HCT116 (cell line): ENCODE data around the gene MAPK8IP1. TPM values are rescaled to one million over a fixed set of nuclear protein-coding genes. Genes with fewer than 3 reads are reported as not detected.

Experiments
- ATAC-seq: fragments of 200-7000 bp; cut with Tn5 transposase; 2 replicates; pipeline ENCODE4 v1.9.1; 2020; ENCODE audit warnings: mild to moderate bottlenecking, moderate library complexity
- BruUV-seq: library from RNA; stranded (reverse); fragments of 400-500 nt; replicated peaks from 2 replicates; lab custom pipeline; 2021; lab: Mats Ljungman, UMichigan
- CTCF ChIA-PET: fragments of 300-600 bp; sonication (Branson Sonifier 250); formaldehyde crosslinking; loops from one replicate; lab custom pipeline; 2021; ENCODE audit warnings: antibody characterized with exemption; lab: Charles Lee
- POLR2A ChIA-PET: fragments of 300-600, 350-600 bp; sonication (Branson Sonifier 250); formaldehyde crosslinking; loops from one replicate; lab custom pipeline; 2021; ENCODE audit warnings: antibody characterized with exemption; lab: Charles Lee
- RAD21 ChIA-PET, 2 experiments: fragments of 300-600 bp; sonication (Branson Sonifier 250); formaldehyde crosslinking; loops; one replicate each; lab custom pipeline; 2023; ENCODE audit warnings: low total read pairs in 2 of 2; ENCODE audit not compliant: uncharacterized antibody in 2 of 2, unreplicated experiment in 2 of 2, low non-redundant PET in 1 of 2; lab: Charles Lee
- DNase-seq: peaks from one replicate; pipeline ENCODE4 v3.0.0-alpha.2; 2010; ENCODE audit warnings: low read depth, low spot score
- H2AFZ ChIP-seq: fragments of 200-600 bp; shearing (Covaris generic), sonication (generic); 2 replicates; pipeline ENCODE4 v1.6.1; 2017; ENCODE audit warnings: low read depth, mixed run types, mixed read lengths, antibody characterized with exemption, low read length; ENCODE audit not compliant: poor library complexity, severe bottlenecking
- H3K27ac ChIP-seq: 2 replicates; pipeline ENCODE4 v1.5.1; 2012; ENCODE audit warnings: low read depth, low read length
- H3K27me3 ChIP-seq: fragments of 200-600 bp; sonication (generic); 2 replicates; pipeline ENCODE4 v1.6.1; 2016; ENCODE audit warnings: mixed run types, low read length, mixed read lengths; ENCODE audit not compliant: insufficient read depth
- H3K36me3 ChIP-seq, 2 experiments: fragments of 200-500 bp in 1 of 2; fragments of 200-600 bp in 1 of 2; sonication (Bioruptor generic) in 1 of 2; sonication (generic) in 1 of 2; 2 replicates each; pipeline versions ENCODE4 v1.5.1 to v1.6.1; 2014 to 2016; ENCODE audit warnings: low read length in 2 of 2, inconsistent platforms in 1 of 2, mixed read lengths in 1 of 2, mixed run types in 1 of 2; ENCODE audit not compliant: insufficient read depth in 2 of 2, control insufficient read depth in 1 of 2
- H3K4me1 ChIP-seq, 2 experiments: fragments of 200-600 bp in 1 of 2; sonication (generic) in 1 of 2; 2 replicates each; pipeline versions ENCODE4 v1.5.1 to v1.6.1; 2012 to 2017; ENCODE audit warnings: low read length in 2 of 2, inconsistent platforms in 1 of 2, mild to moderate bottlenecking in 1 of 2, mixed read lengths in 1 of 2, mixed run types in 1 of 2, moderate library complexity in 1 of 2; ENCODE audit not compliant: insufficient read depth in 2 of 2, control insufficient read depth in 1 of 2
- H3K4me2 ChIP-seq: fragments of 200-600 bp; sonication (generic); 2 replicates; pipeline ENCODE4 v1.6.1; 2017; ENCODE audit warnings: mixed run types, low read length, mixed read lengths
- H3K4me3 ChIP-seq, 2 experiments: fragments of 200-600 bp in 1 of 2; sonication (generic) in 1 of 2; replicated peaks in 1 of 2; 2 replicates each; pipeline ENCODE4 v1.5.1; 2011 to 2016; ENCODE audit warnings: low read length in 2 of 2, control low read depth in 1 of 2, low read depth in 1 of 2, mild to moderate bottlenecking in 1 of 2, mixed read lengths in 1 of 2, mixed run types in 1 of 2
- H3K79me2 ChIP-seq: fragments of 200-600 bp; sonication (generic); 2 replicates; pipeline ENCODE4 v1.6.1; 2017; ENCODE audit warnings: mild to moderate bottlenecking, mixed run types, low read length, moderate library complexity, mixed read lengths; ENCODE audit not compliant: insufficient read depth
- H3K9ac ChIP-seq: fragments of 200-600 bp; sonication (generic); 2 replicates; pipeline ENCODE4 v1.6.1; 2016; ENCODE audit warnings: low read length, mixed read lengths
- H3K9me2 ChIP-seq: fragments of 200-600 bp; sonication (generic), shearing (Covaris generic); 2 replicates; pipeline ENCODE4 v1.6.1; 2017; ENCODE audit warnings: mixed run types, mild to moderate bottlenecking, moderate library complexity; ENCODE audit not compliant: insufficient read depth
- H3K9me3 ChIP-seq, 2 experiments: fragments of 200-500 bp in 1 of 2; fragments of 200-600 bp in 1 of 2; sonication (Bioruptor generic) in 1 of 2; sonication (generic) in 1 of 2; 2 replicates each; pipeline ENCODE4 v1.6.1; 2014 to 2017; ENCODE audit warnings: low read length in 2 of 2, mixed read lengths in 2 of 2, inconsistent platforms in 1 of 2, low read depth in 1 of 2, mild to moderate bottlenecking in 1 of 2, mixed run types in 1 of 2, moderate library complexity in 1 of 2; ENCODE audit not compliant: control insufficient read depth in 1 of 2, insufficient read depth in 1 of 2
- H4K20me1 ChIP-seq: fragments of 200-600 bp; sonication (generic), shearing (Covaris generic); 2 replicates; pipeline ENCODE4 v1.6.1; 2017; ENCODE audit warnings: mixed run types, mild to moderate bottlenecking, moderate library complexity; ENCODE audit not compliant: insufficient read depth
- ATF3 ChIP-seq: IDR thresholded peaks from 2 replicates; pipeline ENCODE4 v1.6.1; 2012
- CBX3 ChIP-seq: IDR thresholded peaks from 2 replicates; pipeline ENCODE4 v1.6.1; 2012; ENCODE audit warnings: low read depth
- CEBPB ChIP-seq: IDR thresholded peaks from 2 replicates; pipeline ENCODE4 v1.6.1; 2012; ENCODE audit warnings: low read depth
- CTCF ChIP-seq, 3 experiments: fragments of 200-600 bp in 1 of 3; sonication (generic) in 1 of 3; IDR thresholded peaks in 2 of 3; conservative IDR thresholded peaks in 1 of 3; 2 replicates each; pipeline ENCODE4 v1.5.1; 2012 to 2017; ENCODE audit warnings: low read depth in 2 of 3, low read length in 2 of 3, antibody characterized with exemption in 1 of 3, borderline replicate concordance in 1 of 3, control low read depth in 1 of 3, mild to moderate bottlenecking in 1 of 3, mixed read lengths in 1 of 3, mixed run types in 1 of 3, moderate library complexity in 1 of 3; ENCODE audit not compliant: insufficient read depth in 1 of 3
- EGR1 ChIP-seq: IDR thresholded peaks from 2 replicates; pipeline ENCODE4 v1.6.1; 2012; ENCODE audit warnings: low read depth
- ELF1 ChIP-seq: IDR thresholded peaks from 2 replicates; pipeline ENCODE4 v1.6.1; 2012; ENCODE audit warnings: low read depth, borderline replicate concordance
- EZH2 ChIP-seq: fragments of 200-600 bp; sonication (generic); IDR thresholded peaks from 2 replicates; pipeline ENCODE4 v1.6.1; 2017; ENCODE audit warnings: antibody characterized with exemption, mixed run types
- EZH2phosphoT487 ChIP-seq: fragments of 200-600 bp; IDR thresholded peaks from 2 replicates; pipeline ENCODE4 v1.6.1; 2018; ENCODE audit warnings: antibody characterized with exemption, borderline replicate concordance
- FOSL1 ChIP-seq: IDR thresholded peaks from 2 replicates; pipeline ENCODE4 v1.6.1; 2012; ENCODE audit warnings: low read depth
- JUND ChIP-seq: IDR thresholded peaks from 2 replicates; pipeline ENCODE4 v1.6.1; 2012
- MAX ChIP-seq: IDR thresholded peaks from 2 replicates; pipeline ENCODE4 v1.6.1; 2012
- POLR2A ChIP-seq: IDR thresholded peaks from 2 replicates; pipeline ENCODE4 v1.7.0; 2011; ENCODE audit warnings: borderline replicate concordance; ENCODE audit not compliant: insufficient read depth, insufficient read length; ENCODE audit errors: extremely low read depth
- POLR2AphosphoS5 ChIP-seq: IDR thresholded peaks from 2 replicates; pipeline ENCODE4 v1.6.1; 2011; ENCODE audit warnings: mild to moderate bottlenecking, low read depth, low read length, moderate library complexity
- RAD21 ChIP-seq: IDR thresholded peaks from 2 replicates; pipeline ENCODE4 v1.6.1; 2012; ENCODE audit warnings: low read depth, mild to moderate bottlenecking
- REST ChIP-seq: IDR thresholded peaks from 2 replicates; pipeline ENCODE4 v1.6.1; 2012; ENCODE audit warnings: low read depth
- SIN3A ChIP-seq: IDR thresholded peaks from 2 replicates; pipeline ENCODE4 v1.6.1; 2012; ENCODE audit warnings: low read depth
- SP1 ChIP-seq: IDR thresholded peaks from 2 replicates; pipeline ENCODE4 v1.6.1; 2012; ENCODE audit warnings: low read depth
- TCF7L2 ChIP-seq: IDR thresholded peaks from 2 replicates; pipeline ENCODE4 v1.7.0; 2011; ENCODE audit warnings: borderline replicate concordance, inconsistent platforms; ENCODE audit not compliant: insufficient read depth, insufficient read length; ENCODE audit errors: extremely low read depth
- YY1 ChIP-seq: IDR thresholded peaks from 2 replicates; pipeline ENCODE4 v1.6.1; 2011; ENCODE audit warnings: low read length, low read depth, moderate library complexity, mild to moderate bottlenecking; ENCODE audit not compliant: insufficient replicate concordance; ENCODE audit errors: extremely low read depth
- ZFX ChIP-seq: fragments of 450-650 bp; IDR thresholded peaks from 2 replicates; pipeline ENCODE4 v1.6.1; 2017
- intact Hi-C: fragments of 100-400 bp; cut with micrococcal nuclease; formaldehyde crosslinking; loops from 2 replicates; pipeline ENCODE4 v1.10.0; 2022
- total RNA-seq: library from RNA; stranded (reverse); gene quantifications from one replicate; pipeline ENCODE4 v1.2.1, GENCODE V29; 2021; ENCODE audit not compliant: unreplicated experiment

The MAPK8IP1 gene
- total RNA-seq, 1 experiment from 2014 or later = 10.1 TPM

- Histone ChIP-seq H3K4me3 (no peak overlapping the region), H3K9me3 (no peaks in the 10 kb centered on the region), H3K79me2 (peaks cover 34% of the 10 kb centered on the region), H3K36me3 (peaks cover 0 to 5% of the 10 kb centered on the region in 2 experiments; a peak in 2 of 4 replicates), H3K4me1 (peaks cover 2 to 9% of the 10 kb centered on the region in 2 experiments; a peak in 3 of 4 replicates), H3K9me2 (no peaks in the 10 kb centered on the region), H2AFZ (no peak overlapping the region), H4K20me1 (no peaks in the 10 kb centered on the region), H3K27ac (no peak overlapping the region), H3K27me3 (no peaks in the 10 kb centered on the region), H3K9ac (no peak overlapping the region), H3K4me2 (no peak overlapping the region)
- CTCF ChIA-PET = no interaction called here
- no TSS peak for BruUV-seq
- ATAC-seq (no peak), DNase-seq (no peak)
- RAD21 ChIA-PET = no interaction called here
- intact Hi-C loops = no loop called here
- POLR2A ChIA-PET = no interaction called here
- no peak for TF ChIP-seq YY1
- TF ChIP-seq JUND = no peak
- TF ChIP-seq EGR1 = no peak
- no peak for TF ChIP-seq FOSL1
- no peak for TF ChIP-seq EZH2phosphoT487
- TF ChIP-seq POLR2A = no peak
- no peak for TF ChIP-seq SIN3A
- no peak for TF ChIP-seq ELF1
- no peak for TF ChIP-seq POLR2AphosphoS5
- TF ChIP-seq RAD21 = no peak
- TF ChIP-seq ATF3 = no peak
- no peak for TF ChIP-seq CTCF (IDR thresholded peaks at IDR 0.05 in 2 of 3, conservative IDR thresholded peaks at IDR 0.05 in 1 of 3; ENCODE audit: borderline replicate concordance in 1 of 3, insufficient read depth in 1 of 3, low read depth in 2 of 3, low read length in 2 of 3)
- no peak for TF ChIP-seq CEBPB
- no peak for TF ChIP-seq EZH2
- TF ChIP-seq REST = no peak
- TF ChIP-seq ZFX = no peak
- TF ChIP-seq MAX = no peak
- TF ChIP-seq SP1 = no peak
- no peak for TF ChIP-seq CBX3
- TF ChIP-seq TCF7L2 = no peak
Measured at GRCh38 chr11:45852712-45853101, 32.7 kb upstream of the MAPK8IP1 start.
